Skeletal muscle satellite cell (primary cell): Measurements from ENCODE around the gene PITRM1.

Experiments
- H3K27me3 ChIP-seq: 2 replicates; pipeline ENCODE4 v1.7.0; 2013; ENCODE audit warnings: low read length; ENCODE audit not compliant: control insufficient read depth, insufficient read depth
- H3K36me3 ChIP-seq: 2 replicates; pipeline ENCODE4 v1.7.0; 2013; ENCODE audit warnings: mild to moderate bottlenecking, control low read depth, low read length; ENCODE audit not compliant: insufficient read depth
- H3K4me1 ChIP-seq: 2 replicates; pipeline ENCODE4 v1.7.0; 2013; ENCODE audit warnings: low read length; ENCODE audit not compliant: control insufficient read depth, insufficient read depth
- H3K4me2 ChIP-seq: 2 replicates; pipeline ENCODE4 v1.7.0; 2013; ENCODE audit warnings: mild to moderate bottlenecking, low read length
- H3K4me3 ChIP-seq: 2 replicates; pipeline ENCODE4 v1.7.0; 2013; ENCODE audit warnings: low read length
- H3K9ac ChIP-seq: 2 replicates; pipeline ENCODE4 v1.7.0; 2013; ENCODE audit warnings: mild to moderate bottlenecking, low read depth, low read length, moderate library complexity
- H3K9me3 ChIP-seq: replicated peaks from 2 replicates; pipeline ENCODE4 v1.7.0; 2013; ENCODE audit warnings: mild to moderate bottlenecking, control low read depth, low read length

The PITRM1 gene

DNA sequence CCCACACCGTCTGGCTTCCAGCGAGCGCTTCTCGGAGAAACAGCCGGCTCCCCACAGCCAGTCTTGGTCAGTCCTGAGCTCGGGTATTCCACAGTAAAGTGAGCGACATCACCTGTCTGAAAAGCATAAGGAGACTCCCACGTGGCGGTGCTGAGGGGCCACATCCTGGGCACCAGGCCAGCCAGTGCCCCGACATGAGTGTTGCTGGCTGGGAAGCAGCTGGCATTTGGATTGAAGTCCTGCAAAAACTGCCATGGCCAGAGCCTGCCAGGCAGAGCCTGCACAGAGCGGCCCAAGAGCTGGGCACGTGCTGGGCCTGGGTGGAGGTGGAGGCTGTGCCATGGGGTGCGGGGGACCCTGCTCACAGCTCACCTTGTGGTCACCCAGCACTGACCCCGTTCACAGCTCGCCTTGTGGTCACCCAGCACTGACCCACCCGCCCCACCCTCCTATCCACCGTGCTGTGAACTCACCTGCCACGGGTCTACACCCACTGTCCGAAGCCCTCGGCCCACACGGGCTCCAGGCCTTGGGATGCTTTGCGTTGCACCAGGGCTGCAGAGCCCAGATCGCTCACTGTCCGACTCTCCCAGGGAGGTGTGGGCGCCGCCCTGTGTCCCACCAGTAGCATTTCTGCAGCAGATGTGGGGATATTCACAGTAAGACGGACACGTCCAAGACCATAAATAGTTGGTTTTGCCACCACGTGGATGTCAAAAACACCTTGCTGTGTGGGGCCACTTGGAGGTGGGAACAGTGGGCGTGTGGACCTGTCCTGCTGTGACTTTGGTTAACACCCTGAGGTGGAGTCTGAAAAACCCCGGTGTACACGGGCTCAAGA is 48.8 kb downstream of the PITRM1 start:
- no peaks in the 10 kb centered on the region for H3K9me3 ChIP-seq
- H3K27me3 ChIP-seq, result no peaks in the 10 kb centered on the region
- H3K4me3 ChIP-seq, result no peak overlapping the region
- H3K36me3 ChIP-seq, result peaks cover 90% of the 10 kb centered on the region
- H3K9ac ChIP-seq, result no peak overlapping the region
- H3K4me2 ChIP-seq, result no peak overlapping the region
- H3K4me1 ChIP-seq, result peaks cover 20% of the 10 kb centered on the region

DNA sequence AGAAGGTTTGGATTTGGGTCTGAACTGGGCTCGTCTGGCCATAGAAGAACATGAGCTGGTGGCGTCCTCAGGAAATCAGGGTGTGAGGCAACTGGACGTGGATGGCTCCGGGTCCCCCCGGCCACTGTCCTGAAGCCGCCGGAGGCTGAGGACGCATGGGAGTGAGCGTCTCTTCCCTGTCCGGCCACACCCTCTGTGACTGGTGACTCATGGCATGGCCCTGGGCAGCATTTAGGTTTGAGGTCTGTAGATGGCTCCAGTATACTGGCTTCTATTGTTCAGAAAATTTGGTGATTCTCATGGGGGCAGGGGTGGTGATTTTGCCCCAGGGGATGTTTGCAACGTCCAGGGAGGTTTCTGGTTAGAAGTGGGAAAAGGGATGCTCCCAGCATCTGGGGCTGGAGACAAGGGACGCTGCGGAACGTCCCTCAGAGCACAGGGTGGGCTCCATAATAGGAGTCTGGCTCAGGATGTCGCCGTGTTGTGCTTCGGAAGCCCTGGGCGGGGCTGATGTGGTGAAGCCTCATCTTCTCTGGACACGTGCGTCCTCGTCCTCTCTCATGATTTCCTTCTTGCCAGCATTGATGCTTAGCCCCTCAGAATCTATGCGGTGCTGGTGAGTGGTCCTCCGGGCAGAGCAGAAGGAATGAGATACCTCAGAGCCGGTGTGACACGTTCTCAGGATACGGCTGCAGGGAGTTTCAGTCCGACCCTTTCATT is 49.9 kb downstream of the PITRM1 start:
- peaks cover 20% of the 10 kb centered on the region for H3K4me1 ChIP-seq
- no peaks in the 10 kb centered on the region for H3K9me3 ChIP-seq
- H3K27me3 ChIP-seq, result no peaks in the 10 kb centered on the region
- no peak overlapping the region for H3K4me2 ChIP-seq
- no peak overlapping the region for H3K9ac ChIP-seq
- no peak overlapping the region for H3K4me3 ChIP-seq
- peaks cover 89% of the 10 kb centered on the region for H3K36me3 ChIP-seq

DNA sequence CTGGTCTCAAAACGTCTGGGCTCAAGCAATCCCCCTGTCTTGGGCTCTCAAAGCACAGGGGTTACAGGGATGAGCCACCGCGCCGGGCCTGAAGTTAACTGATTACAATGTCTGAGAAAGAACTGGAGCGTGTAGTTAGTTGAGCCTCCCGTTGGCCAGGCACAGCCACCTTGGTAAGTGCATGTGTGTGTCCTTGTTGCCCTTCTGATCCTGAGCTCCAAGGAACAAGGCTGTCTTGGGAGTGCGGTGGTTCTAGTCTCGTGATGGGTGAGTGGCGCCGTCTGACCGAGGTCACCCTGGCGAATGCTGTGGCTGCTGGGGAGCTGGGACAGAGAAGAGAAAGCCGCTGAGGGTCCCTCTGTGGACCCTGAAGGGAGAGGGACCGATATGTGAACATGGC is 50.5 kb downstream of the PITRM1 start:
- H3K9me3 ChIP-seq, result no peaks in the 10 kb centered on the region
- H3K4me2 ChIP-seq, result no peak overlapping the region
- H3K4me1 ChIP-seq, result peaks cover 18% of the 10 kb centered on the region
- no peaks in the 10 kb centered on the region for H3K27me3 ChIP-seq
- no peak overlapping the region for H3K4me3 ChIP-seq
- peaks cover 90% of the 10 kb centered on the region for H3K36me3 ChIP-seq
- H3K9ac ChIP-seq, result no peak overlapping the region

DNA sequence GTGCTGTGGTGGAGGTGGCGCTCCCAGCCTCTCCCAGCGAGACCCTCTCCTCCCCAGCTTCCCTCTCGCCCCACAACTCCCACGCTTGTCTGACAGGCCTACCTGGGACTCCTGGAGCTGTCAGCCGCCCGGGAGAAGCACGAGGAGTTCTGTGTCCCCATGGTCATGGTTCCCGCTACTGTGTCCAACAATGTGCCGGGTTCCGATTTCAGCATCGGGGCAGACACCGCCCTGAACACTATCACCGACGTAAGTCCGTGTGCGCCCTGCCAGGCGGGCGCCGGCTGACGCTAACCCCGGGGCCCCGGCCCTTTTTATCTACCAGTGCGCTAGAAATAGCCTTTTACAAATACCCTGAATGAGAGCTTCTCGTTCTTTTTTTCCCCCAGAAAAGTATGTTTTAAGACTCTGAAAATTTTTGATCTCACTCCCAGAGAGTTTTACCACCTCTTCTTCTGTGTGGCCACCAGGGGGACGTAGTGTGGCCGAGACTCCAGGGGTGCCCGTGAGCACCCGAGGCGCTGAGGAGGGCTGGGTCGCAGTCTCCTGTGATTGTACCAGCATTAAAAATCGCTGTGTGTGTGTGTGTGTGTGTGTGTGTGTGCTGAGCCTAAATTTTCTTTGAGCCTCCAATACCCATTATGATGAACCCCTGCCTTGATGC is 52.7 kb downstream of the PITRM1 start:
- Histone ChIP-seq H3K4me1 (peaks cover 3% of the 10 kb centered on the region), H3K27me3 (no peaks in the 10 kb centered on the region), H3K4me3 (no peak overlapping the region), H3K4me2 (no peak overlapping the region), H3K36me3 (peaks cover 92% of the 10 kb centered on the region), H3K9me3 (no peaks in the 10 kb centered on the region), H3K9ac (no peak overlapping the region)

DNA sequence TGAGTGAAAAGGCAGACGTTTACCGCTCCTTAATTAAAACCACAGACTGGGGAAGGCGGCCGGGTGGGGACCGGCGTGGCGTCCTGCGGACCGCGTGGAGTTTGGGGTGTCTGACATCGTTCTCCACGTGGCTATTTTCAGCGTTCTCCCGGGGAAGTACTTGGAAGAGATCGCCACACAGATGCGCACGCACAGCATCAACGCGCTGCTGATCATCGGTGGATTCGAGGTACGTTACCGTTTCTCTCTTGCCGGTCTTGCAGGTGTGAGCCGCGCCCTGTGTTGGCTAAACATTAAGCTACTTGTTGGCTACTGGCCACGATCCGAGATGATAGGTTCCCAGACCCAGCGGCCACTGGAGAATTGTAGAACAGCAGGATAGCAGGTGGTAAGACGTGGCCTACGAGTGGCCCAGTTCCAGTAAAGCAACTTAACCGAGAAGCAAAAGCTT is 53.9 kb downstream of the PITRM1 start:
- no peak overlapping the region for H3K4me2 ChIP-seq
- peaks cover 91% of the 10 kb centered on the region for H3K36me3 ChIP-seq
- no peak overlapping the region for H3K4me3 ChIP-seq
- peaks cover 3% of the 10 kb centered on the region for H3K4me1 ChIP-seq
- no peaks in the 10 kb centered on the region for H3K27me3 ChIP-seq
- H3K9ac ChIP-seq, result no peak overlapping the region
- H3K9me3 ChIP-seq, result no peaks in the 10 kb centered on the region

DNA sequence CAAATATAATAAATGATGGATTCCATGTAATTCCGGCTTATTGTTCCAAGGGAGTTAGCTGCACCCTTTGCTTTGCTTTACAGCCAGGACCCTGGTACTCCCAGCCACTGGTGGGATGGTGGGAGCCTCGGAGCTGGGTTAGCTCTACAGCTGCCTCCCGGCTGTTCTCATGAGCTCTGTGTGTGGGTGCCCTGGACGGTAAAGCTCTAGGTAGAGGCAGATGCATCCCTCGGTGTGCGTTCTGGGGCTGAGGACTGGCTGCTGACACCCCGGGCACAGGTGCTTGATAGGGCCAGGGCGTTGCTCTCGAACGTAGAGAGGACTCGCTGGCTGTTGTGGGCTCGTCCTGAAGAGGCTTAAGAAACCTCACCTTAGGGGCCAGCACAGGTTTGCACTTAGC is 55.1 kb downstream of the PITRM1 start:
- peaks cover 2% of the 10 kb centered on the region for H3K4me1 ChIP-seq
- no peak overlapping the region for H3K4me3 ChIP-seq
- H3K27me3 ChIP-seq, result no peaks in the 10 kb centered on the region
- H3K9ac ChIP-seq, result no peak overlapping the region
- H3K4me2 ChIP-seq, result no peak overlapping the region
- peaks cover 91% of the 10 kb centered on the region for H3K36me3 ChIP-seq
- H3K9me3 ChIP-seq, result no peaks in the 10 kb centered on the region

DNA sequence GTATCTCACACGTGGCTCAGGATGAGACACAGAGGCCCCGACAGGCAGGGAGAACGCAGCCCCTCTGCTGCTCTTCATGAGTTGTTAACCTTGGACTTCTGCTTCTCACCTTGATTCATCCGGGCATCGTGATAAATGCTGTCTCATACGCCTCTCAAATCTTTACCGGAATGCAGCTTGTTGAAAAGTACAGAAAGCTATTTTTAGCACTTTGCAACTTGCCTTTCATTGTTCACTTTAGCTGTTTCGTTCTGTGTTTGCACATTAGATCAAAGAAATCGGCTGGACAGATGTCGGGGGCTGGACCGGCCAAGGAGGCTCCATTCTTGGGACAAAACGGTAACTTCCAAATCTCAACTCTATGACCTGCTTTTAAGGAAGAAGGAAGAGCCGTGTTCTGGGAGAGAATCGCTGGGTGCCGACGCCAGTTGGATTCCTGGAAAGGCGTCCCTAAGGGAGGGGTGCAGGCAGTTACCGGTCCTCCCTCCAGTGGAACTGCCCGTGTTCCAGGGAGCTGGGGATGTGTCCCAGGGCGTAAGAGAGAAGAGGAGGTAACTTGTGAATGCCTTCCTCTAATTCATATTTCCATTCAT is 56.0 kb downstream of the PITRM1 start:
- Histone ChIP-seq H3K4me2 (no peak overlapping the region), H3K9ac (no peak overlapping the region), H3K27me3 (no peaks in the 10 kb centered on the region), H3K36me3 (peaks cover 93% of the 10 kb centered on the region), H3K9me3 (no peaks in the 10 kb centered on the region), H3K4me1 (peaks cover 9% of the 10 kb centered on the region), H3K4me3 (no peak overlapping the region)

DNA sequence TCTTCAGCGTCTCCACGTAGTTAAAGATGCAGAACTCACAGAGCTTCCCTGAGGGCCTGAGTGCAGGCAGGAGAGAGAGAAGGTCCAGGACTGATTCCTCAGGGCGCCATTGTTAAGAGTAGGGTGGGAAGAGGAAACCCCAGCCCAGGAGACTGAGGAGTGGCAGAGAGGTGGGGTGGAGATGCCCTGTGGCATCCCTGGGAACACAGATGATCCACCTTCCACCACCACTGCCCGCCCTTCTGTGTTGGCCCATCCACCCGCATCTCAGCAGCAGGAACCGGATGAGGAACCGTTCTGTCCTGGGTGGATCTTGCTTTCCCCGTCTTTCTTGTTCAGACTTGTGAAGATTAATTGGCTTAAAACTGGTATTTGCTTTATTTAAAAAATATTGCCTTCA is 56.9 kb downstream of the PITRM1 start:
- Histone ChIP-seq H3K4me2 (no peak overlapping the region), H3K4me1 (peaks cover 16% of the 10 kb centered on the region), H3K27me3 (no peaks in the 10 kb centered on the region), H3K4me3 (no peak overlapping the region), H3K36me3 (peaks cover 93% of the 10 kb centered on the region), H3K9ac (no peak overlapping the region), H3K9me3 (no peaks in the 10 kb centered on the region)

DNA sequence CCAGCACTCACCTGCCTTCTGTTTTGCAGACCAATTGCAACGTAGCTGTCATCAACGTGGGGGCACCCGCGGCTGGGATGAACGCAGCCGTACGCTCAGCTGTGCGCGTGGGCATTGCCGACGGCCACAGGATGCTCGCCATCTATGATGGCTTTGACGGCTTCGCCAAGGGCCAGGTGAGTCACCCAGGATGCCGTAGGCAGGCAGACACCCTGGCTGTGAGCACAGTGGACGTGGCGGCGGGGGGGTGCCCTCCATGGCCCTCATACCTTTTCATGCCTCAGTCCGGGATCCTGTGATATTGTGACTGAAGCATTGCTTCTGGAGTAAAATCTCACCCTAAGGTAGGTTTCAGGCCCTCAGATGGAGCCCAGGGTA is 59.2 kb downstream of the PITRM1 start:
- H3K4me1 ChIP-seq, result peaks cover 30% of the 10 kb centered on the region
- H3K36me3 ChIP-seq, result peaks cover 91% of the 10 kb centered on the region
- H3K4me2 ChIP-seq, result no peak overlapping the region
- no peak overlapping the region for H3K9ac ChIP-seq
- H3K4me3 ChIP-seq, result no peak overlapping the region
- no peaks in the 10 kb centered on the region for H3K27me3 ChIP-seq
- H3K9me3 ChIP-seq, result no peaks in the 10 kb centered on the region

DNA sequence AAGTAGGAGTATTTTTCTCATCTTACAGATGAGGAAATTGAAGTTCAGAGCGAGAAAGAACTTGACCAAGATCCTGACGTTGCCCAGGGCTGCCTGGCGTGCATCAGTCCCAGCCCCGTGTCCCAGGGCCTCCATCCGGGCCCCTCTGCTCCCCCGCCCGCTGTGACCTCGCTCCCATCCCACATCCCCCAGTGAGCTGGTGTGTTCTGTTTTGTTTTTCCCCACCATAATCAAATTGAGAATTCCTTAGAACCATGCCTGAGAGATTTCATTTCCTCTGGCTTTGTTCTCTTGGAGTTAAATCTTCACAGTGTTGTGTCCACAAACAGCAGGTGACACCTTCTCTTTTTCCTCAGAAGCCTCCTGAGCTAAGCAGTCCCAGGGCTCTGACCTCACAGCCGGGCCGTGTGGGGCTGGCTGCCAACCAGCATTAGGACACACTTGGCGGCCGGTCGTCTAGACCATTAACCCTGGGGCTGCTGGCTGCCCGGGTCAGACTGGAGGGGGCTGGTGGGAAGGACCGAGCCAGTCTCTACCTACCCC is 60.9 kb downstream of the PITRM1 start:
- H3K4me1 ChIP-seq, result peaks cover 41% of the 10 kb centered on the region

More for the DNA sequence above, 60.9 kb downstream of the PITRM1 start:
- Histone ChIP-seq H3K9me3 (no peaks in the 10 kb centered on the region), H3K27me3 (no peaks in the 10 kb centered on the region), H3K4me3 (no peak overlapping the region), H3K36me3 (peaks cover 81% of the 10 kb centered on the region), H3K9ac (peak overlapping the region; percentile 28), H3K4me2 (no peak overlapping the region)
